ENCODE measurements around the gene GNB2. TPM values are rescaled to one million over a fixed set of nuclear protein-coding genes. Genes with fewer than 3 reads are reported as not detected.
"Not testable (repeated sequence)": the region's sequence is repeated elsewhere in the genome, so short reads cannot be mapped to it uniquely, and the experiment has no call there.

Gene GNB2
- total RNA-seq, 1 donor from 2014 or later, result 500 TPM

- H3K4me1 ChIP-seq, result peaks cover 10 to 30% of the 10 kb centered on the region in 2 donors
- peak in 1 of 2 donors; percentile 83 for DNase-seq (ENCODE audit: low spot score in 2 of 2)
- peak within 1 kb of the TSS; percentile 92 to 96 for H3K4me3 ChIP-seq
- TF ChIP-seq CTCF (IDR thresholded peaks at IDR 0.05), result no peak
- H3K9me3 ChIP-seq, result no peaks in the 10 kb centered on the region
- no peaks in the 10 kb centered on the region for H3K27me3 ChIP-seq
- peak within 1 kb of the TSS; percentile 73 to 81 for H3K27ac ChIP-seq
- H3K36me3 ChIP-seq, result no peaks in the 10 kb centered on the region
- intact Hi-C loops (cut with DNase I), result loop anchor here (1.0 to 10.0 kb wide), 6 partner anchors 11 to 539 kb away; partner anchors contain the start of genes MOSPD3, NYAP1 and TRAPPC14
Observed at GRCh38 chr7:100694098-100694745, 20.7 kb downstream of the GNB2 start, which contains the start of gene GIGYF1. Gene GIGYF1, minus strand, starts transcription at chr7:100694250. Its CDS starts 6,012 bp downstream, at chr7:100688238.

GRCh38 chr7:100696123-100696521, 22.6 kb downstream of the GNB2 start:
- DNase-seq (ENCODE audit: low spot score in 2 of 2), result no peak
- intact Hi-C loops (cut with DNase I), result loop anchor here (10.0 kb wide), 1 partner anchor 541 kb away; the partner anchor contains the start of gene TRAPPC14
- Histone ChIP-seq H3K4me1 (peaks cover 10 to 21% of the 10 kb centered on the region in 2 donors), H3K4me3 (no peak overlapping the region), H3K27me3 (no peaks in the 10 kb centered on the region), H3K9me3 (no peaks in the 10 kb centered on the region), H3K27ac (no peak overlapping the region), H3K36me3 (no peaks in the 10 kb centered on the region)
- no peak for TF ChIP-seq CTCF (IDR thresholded peaks at IDR 0.05)

GRCh38 chr7:100699018-100699417, 25.5 kb downstream of the GNB2 start:
- no peaks in the 10 kb centered on the region for H3K36me3 ChIP-seq

GRCh38 chr7:100701089-100701488, 27.5 kb downstream of the GNB2 start:
- not testable (repeated sequence) for H3K9me3 ChIP-seq; H3K4me3 ChIP-seq; H3K27ac ChIP-seq; H3K36me3 ChIP-seq; DNase-seq (ENCODE audit: low spot score in 2 of 2); H3K4me1 ChIP-seq; H3K27me3 ChIP-seq
- intact Hi-C loops (cut with DNase I), result loop anchor here (10.0 kb wide), 1 partner anchor 544 kb away; the partner anchor contains the start of gene FIS1

More at GRCh38 chr7:100699018-100699417, 25.5 kb downstream of the GNB2 start:
- intact Hi-C loops (cut with DNase I), result loop anchor here (10.0 kb wide), 1 partner anchor 544 kb away; the partner anchor contains the start of gene TRAPPC14
- Histone ChIP-seq H3K27me3 (no peaks in the 10 kb centered on the region), H3K9me3 (no peaks in the 10 kb centered on the region), H3K27ac (no peak overlapping the region), H3K4me1 (peaks cover 0 to 3% of the 10 kb centered on the region in 2 donors), H3K4me3 (no peak overlapping the region)
- no peak for DNase-seq (ENCODE audit: low spot score in 2 of 2)
- TF ChIP-seq CTCF (IDR thresholded peaks at IDR 0.05), result no peak

- peak overlapping the region; percentile 90 to 96 for H3K27ac ChIP-seq
- peak overlapping the region; percentile 89 to 99 for H3K4me3 ChIP-seq
- H3K27me3 ChIP-seq, result no peaks in the 10 kb centered on the region
- intact Hi-C loops (cut with DNase I), result loop anchor here (1.0 to 10.0 kb wide), 8 partner anchors 11 to 539 kb away; partner anchors contain the start of genes FIS1, GIGYF1, SLC12A9 and UFSP1
- peak; percentile 88 to 90 (median 88) for TF ChIP-seq CTCF (IDR thresholded peaks at IDR 0.05)
- no peaks in the 10 kb centered on the region for H3K36me3 ChIP-seq
- H3K4me1 ChIP-seq, result peaks cover 7 to 10% of the 10 kb centered on the region in 2 donors
- no peaks in the 10 kb centered on the region for H3K9me3 ChIP-seq
- peak in 1 of 2 donors; percentile 88 for DNase-seq (ENCODE audit: low spot score in 2 of 2)
Observed at GRCh38 chr7:100705320-100705752, 31.8 kb downstream of the GNB2 start.

Measured in ascending aorta (tissue), 2 donors.